H9 (cell line): Measurements from ENCODE around the gene ASCC2. TPM values are rescaled to one million over a fixed set of nuclear protein-coding genes. Genes with fewer than 3 reads are reported as not detected.

Experiments used
- DNase-seq: peaks from one replicate; pipeline ENCODE4 v3.0.0-alpha.2; 2017
- H2AFZ ChIP-seq: one replicate; pipeline ENCODE4 v1.6.1; 2013; ENCODE audit warnings: mild to moderate bottlenecking, low read length, control low read depth, moderate library complexity
- H2AK5ac ChIP-seq: 2 replicates; pipeline ENCODE4 v1.6.1; 2013; ENCODE audit warnings: low read length, control low read depth, mixed read lengths; ENCODE audit not compliant: insufficient read length
- H2BK120ac ChIP-seq: one replicate; pipeline ENCODE4 v1.6.1; 2013; ENCODE audit warnings: low read depth, mild to moderate bottlenecking, low read length, control low read depth, inconsistent platforms; ENCODE audit not compliant: poor library complexity, severe bottlenecking
- H2BK12ac ChIP-seq: 2 replicates; pipeline ENCODE4 v1.6.1; 2013; ENCODE audit warnings: low read length, control low read depth, mixed read lengths, low read depth; ENCODE audit not compliant: insufficient read length
- H2BK15ac ChIP-seq: 2 replicates; pipeline ENCODE4 v1.6.1; 2013; ENCODE audit warnings: low read depth, low read length, control low read depth
- H2BK20ac ChIP-seq: one replicate; pipeline ENCODE4 v1.6.1; 2013; ENCODE audit warnings: low read depth, mild to moderate bottlenecking, low read length, control low read depth, inconsistent platforms; ENCODE audit not compliant: poor library complexity, severe bottlenecking
- H2BK5ac ChIP-seq: 2 replicates; pipeline ENCODE4 v1.6.1; 2013; ENCODE audit warnings: low read length, control low read depth, mixed read lengths; ENCODE audit not compliant: insufficient read length
- H3K14ac ChIP-seq: 2 replicates; pipeline ENCODE4 v1.6.1; 2013; ENCODE audit warnings: low read length, control low read depth; ENCODE audit not compliant: insufficient read depth
- H3K18ac ChIP-seq: 2 replicates; pipeline ENCODE4 v1.6.1; 2013; ENCODE audit warnings: low read depth, mild to moderate bottlenecking, mixed read lengths, low read length, control low read depth; ENCODE audit not compliant: insufficient read length
- H3K23ac ChIP-seq: 2 replicates; pipeline ENCODE4 v1.6.1; 2013; ENCODE audit warnings: low read length, control low read depth, mixed read lengths, low read depth; ENCODE audit not compliant: insufficient read length
- H3K23me2 ChIP-seq: 2 replicates; pipeline ENCODE4 v1.6.1; 2013; ENCODE audit warnings: low read depth, mild to moderate bottlenecking, mixed read lengths, low read length, control low read depth; ENCODE audit not compliant: insufficient read length, poor library complexity, severe bottlenecking
- H3K27ac ChIP-seq: 2 replicates; pipeline ENCODE4 v1.5.1; 2013; ENCODE audit warnings: low read length, control low read depth, mixed read lengths, low read depth; ENCODE audit not compliant: insufficient read length
- H3K27me3 ChIP-seq: 2 replicates; pipeline ENCODE4 v1.6.1; 2013; ENCODE audit warnings: low read length, control low read depth, inconsistent platforms; ENCODE audit not compliant: insufficient read depth
- H3K4ac ChIP-seq: 2 replicates; pipeline ENCODE4 v1.6.1; 2013; ENCODE audit warnings: low read depth, mild to moderate bottlenecking, control low read depth, inconsistent platforms, low read length, moderate library complexity
- H3K4me1 ChIP-seq: 2 replicates; pipeline ENCODE4 v1.6.1; 2013; ENCODE audit warnings: low read length, control low read depth, inconsistent platforms; ENCODE audit not compliant: insufficient read depth
- H3K4me2 ChIP-seq: 2 replicates; pipeline ENCODE4 v1.6.1; 2013; ENCODE audit warnings: low read length, control low read depth, mixed read lengths; ENCODE audit not compliant: insufficient read length, insufficient read depth
- H3K56ac ChIP-seq: 2 replicates; pipeline ENCODE4 v1.6.1; 2013; ENCODE audit warnings: low read depth, mild to moderate bottlenecking, mixed read lengths, low read length, control low read depth; ENCODE audit not compliant: insufficient read length
- H3K79me1 ChIP-seq: 2 replicates; pipeline ENCODE4 v1.6.1; 2013; ENCODE audit warnings: low read depth, mild to moderate bottlenecking, moderate library complexity, low read length, control low read depth, inconsistent platforms; ENCODE audit not compliant: insufficient read depth, poor library complexity, severe bottlenecking
- H3K79me2 ChIP-seq: 2 replicates; pipeline ENCODE4 v1.6.1; 2013; ENCODE audit warnings: low read length, control low read depth, inconsistent platforms; ENCODE audit not compliant: insufficient read depth
- H3K9ac ChIP-seq: 2 replicates; pipeline ENCODE4 v1.6.1; 2013; ENCODE audit warnings: low read length, control low read depth, mixed read lengths; ENCODE audit not compliant: insufficient read length; ENCODE audit errors: extremely low read depth
- H3K9me3 ChIP-seq: one replicate; pipeline ENCODE4 v1.6.1; 2013; ENCODE audit warnings: low read depth, low read length, inconsistent platforms; ENCODE audit not compliant: control insufficient read depth
- H3T11ph ChIP-seq: one replicate; pipeline ENCODE4 v1.6.1; 2013; ENCODE audit warnings: mild to moderate bottlenecking, low read length, control low read depth, inconsistent platforms
- H4K20me1 ChIP-seq: one replicate; pipeline ENCODE4 v1.6.1; 2013; ENCODE audit not compliant: control insufficient read depth, insufficient read length, insufficient read depth
- H4K5ac ChIP-seq: 2 replicates; pipeline ENCODE4 v1.6.1; 2013; ENCODE audit warnings: low read depth, mild to moderate bottlenecking, mixed read lengths, low read length, control low read depth; ENCODE audit not compliant: insufficient read length
- H4K8ac ChIP-seq: replicated peaks from 2 replicates; pipeline ENCODE4 v1.6.1; 2013; ENCODE audit warnings: low read length, control low read depth, mixed read lengths, low read depth; ENCODE audit not compliant: insufficient read length
- H4K91ac ChIP-seq: 2 replicates; pipeline ENCODE4 v1.6.1; 2013; ENCODE audit warnings: low read depth, mild to moderate bottlenecking, moderate library complexity, mixed read lengths, low read length, control low read depth; ENCODE audit not compliant: insufficient read length
- H3K27ac Mint-ChIP-seq, 3 experiments: 2 replicates in 2 of 3; 3 replicates in 1 of 3; pipeline ENCODE4 v1.8.0; 2020 to 2021; ENCODE audit warnings: mixed read lengths in 3 of 3, mild to moderate bottlenecking in 1 of 3, moderate library complexity in 1 of 3
- H3K27me3 Mint-ChIP-seq: 2 replicates; pipeline ENCODE4 v1.8.0; 2021; ENCODE audit warnings: low read depth, mild to moderate bottlenecking, moderate library complexity, mixed read lengths
- H3K36me3 Mint-ChIP-seq, 3 experiments: 2 replicates in 2 of 3; 3 replicates in 1 of 3; pipeline ENCODE4 v1.8.0; 2020 to 2021; ENCODE audit warnings: low read depth in 3 of 3, mixed read lengths in 3 of 3; ENCODE audit not compliant: insufficient read depth in 1 of 3
- H3K4me1 Mint-ChIP-seq, 2 experiments: 2 replicates each; pipeline ENCODE4 v1.8.0; 2020; ENCODE audit warnings: mixed read lengths in 2 of 2
- H3K4me3 Mint-ChIP-seq, 2 experiments: 2 replicates in 1 of 2; 3 replicates in 1 of 2; pipeline ENCODE4 v1.8.0; 2020 to 2021; ENCODE audit warnings: mild to moderate bottlenecking in 2 of 2, mixed read lengths in 2 of 2, moderate library complexity in 1 of 2
- H3K9me3 Mint-ChIP-seq, 2 experiments: 2 replicates in 1 of 2; 3 replicates in 1 of 2; pipeline ENCODE4 v1.8.0; 2020; ENCODE audit warnings: mild to moderate bottlenecking in 2 of 2, mixed read lengths in 2 of 2, moderate library complexity in 1 of 2
- CTCF ChIP-seq: fragments of 200-600 bp; sonication (generic); conservative IDR thresholded peaks from 3 replicates; pipeline ENCODE4 v1.8.0; 2021; ENCODE audit warnings: antibody characterized with exemption, mild to moderate bottlenecking
- WGBS: extraction: QIAGEN DNeasy Blood & Tissue Kit; methylation state at CpG from one replicate; pipeline ENCODE4 v1.1.7; 2013; ENCODE audit warnings: missing lambda C conversion rate, low lambda C conversion rate, mixed read lengths; ENCODE audit not compliant: insufficient read length; ENCODE audit errors: extremely low coverage; 5-methylcytosine and 5-hydroxymethylcytosine counted together
- total RNA-seq: library from RNA; stranded (reverse); gene quantifications from 2 replicates; pipeline ENCODE4 v1.2.1, GENCODE V29; 2021

ASCC2 gene
- total RNA-seq, 1 experiment from 2014 or later: 48.2 TPM

GRCh38 chr22:29784451-29785361, 53.4 kb downstream of the ASCC2 start:
- no peak overlapping the region for H2BK5ac ChIP-seq
- H3K4ac ChIP-seq: no peak overlapping the region
- no peak overlapping the region for H2BK12ac ChIP-seq
- TF ChIP-seq CTCF: no peak
- no peak overlapping the region for H4K91ac ChIP-seq
- no peak overlapping the region for H2BK20ac ChIP-seq
- H2BK120ac ChIP-seq: no peak overlapping the region
- Mint-ChIP-seq H3K9me3 (no peaks in the 10 kb centered on the region), H3K4me3 (no peak overlapping the region), H3K27ac (peak overlapping the region in 2 of 3 experiments; percentile 12 to 74; a peak in 3 of 7 replicates), H3K27me3 (no peaks in the 10 kb centered on the region), H3K4me1 (peaks cover 24 to 40% of the 10 kb centered on the region in 2 experiments), H3K36me3 (peaks cover 0 to 23% (median 16%) of the 10 kb centered on the region in 3 experiments; a peak in 5 of 7 replicates)
- no CpG with 5 or more reads among the region's 9 CpGs for WGBS
- no peak overlapping the region for H3K14ac ChIP-seq
- H2AFZ ChIP-seq: no peak overlapping the region
- DNase-seq: no peak
- H2AK5ac ChIP-seq: no peak overlapping the region
- no peaks in the 10 kb centered on the region for H3K27me3 ChIP-seq
- no peaks in the 10 kb centered on the region for H3K79me2 ChIP-seq
- H3K23me2 ChIP-seq: no peaks in the 10 kb centered on the region
- H3K9ac ChIP-seq: no peak overlapping the region
- no peak overlapping the region for H3T11ph ChIP-seq
- H4K20me1 ChIP-seq: no peaks in the 10 kb centered on the region
- no peak overlapping the region for H3K56ac ChIP-seq
- H3K18ac ChIP-seq: no peak overlapping the region
- H4K8ac ChIP-seq: no peak overlapping the region
- H4K5ac ChIP-seq: no peak overlapping the region
- no peak overlapping the region for H3K27ac ChIP-seq
- no peaks in the 10 kb centered on the region for H3K4me1 ChIP-seq
- no peak overlapping the region for H3K4me2 ChIP-seq
- no peaks in the 10 kb centered on the region for H3K9me3 ChIP-seq
- no peak overlapping the region for H2BK15ac ChIP-seq
- no peaks in the 10 kb centered on the region for H3K79me1 ChIP-seq
- no peak overlapping the region for H3K23ac ChIP-seq
